MM.1S (cell line): ENCODE data around the gene SETD3.

Experiments used
- DNase-seq: peaks from one replicate; pipeline ENCODE4 v3.0.0-alpha.2; 2015
- H2AFZ ChIP-seq: fragments of 300-600 bp; sonication (generic); 2 replicates; pipeline ENCODE4 v1.6.0; 2016; ENCODE audit warnings: antibody characterized with exemption, low read length
- H3F3A ChIP-seq: fragments of 300-600 bp; sonication (generic); 2 replicates; pipeline ENCODE4 v1.6.1; 2016; ENCODE audit warnings: mild to moderate bottlenecking, antibody characterized with exemption, low read length, moderate library complexity, mixed read lengths; ENCODE audit not compliant: insufficient read depth
- H3K27ac ChIP-seq: fragments of 300-600 bp; sonication (generic); 2 replicates; pipeline ENCODE4 v1.5.1; 2016; ENCODE audit warnings: mild to moderate bottlenecking, low read length
- H3K27me3 ChIP-seq: fragments of 300-600 bp; sonication (generic); replicated peaks from 2 replicates; pipeline ENCODE4 v1.6.0; 2016; ENCODE audit warnings: low read length; ENCODE audit not compliant: insufficient read depth
- H3K36me3 ChIP-seq: fragments of 300-600 bp; sonication (generic); replicated peaks from 2 replicates; pipeline ENCODE4 v1.6.1; 2016; ENCODE audit warnings: mild to moderate bottlenecking, low read length, mixed read lengths; ENCODE audit not compliant: insufficient read depth
- H3K4me1 ChIP-seq: fragments of 300-600 bp; sonication (generic); 2 replicates; pipeline ENCODE4 v1.6.1; 2016; ENCODE audit warnings: low read length, mixed read lengths
- H3K4me2 ChIP-seq: fragments of 300-600 bp; sonication (generic); 2 replicates; pipeline ENCODE4 v1.6.0; 2016; ENCODE audit warnings: low read depth, low read length
- H3K4me3 ChIP-seq: fragments of 300-600 bp; sonication (generic); 2 replicates; pipeline ENCODE4 v1.5.1; 2016; ENCODE audit warnings: low read length, mixed read lengths
- H3K79me2 ChIP-seq: fragments of 300-600 bp; sonication (generic); 2 replicates; pipeline ENCODE4 v1.6.1; 2016; ENCODE audit warnings: mixed run types, low read length, mixed read lengths
- H3K9ac ChIP-seq: fragments of 300-600 bp; sonication (generic); 2 replicates; pipeline ENCODE4 v1.6.1; 2016; ENCODE audit warnings: low read length, mixed read lengths
- H3K9me2 ChIP-seq: fragments of 300-600 bp; sonication (generic); replicated peaks from 2 replicates; pipeline ENCODE4 v1.6.1; 2016; ENCODE audit warnings: mild to moderate bottlenecking, low read length, mixed read lengths; ENCODE audit not compliant: insufficient read depth
- H3K9me3 ChIP-seq: fragments of 300-600 bp; sonication (generic); replicated peaks from 2 replicates; pipeline ENCODE4 v1.6.1; 2016; ENCODE audit warnings: mild to moderate bottlenecking, low read length, mixed read lengths; ENCODE audit not compliant: insufficient read depth
- H4K20me1 ChIP-seq: fragments of 300-600 bp; sonication (generic); 2 replicates; pipeline ENCODE4 v1.6.1; 2016; ENCODE audit warnings: mild to moderate bottlenecking, low read length, moderate library complexity, mixed read lengths; ENCODE audit not compliant: insufficient read depth
- EZH2 ChIP-seq: fragments of 300-600 bp; sonication (generic); optimal IDR thresholded peaks from 2 replicates; pipeline ENCODE3; 2017; ENCODE audit warnings: low read depth, mild to moderate bottlenecking, antibody characterized with exemption, low read length, mixed read lengths
- EZH2phosphoT487 ChIP-seq: fragments of 300-600 bp; sonication (generic); IDR thresholded peaks from 2 replicates; pipeline ENCODE4 v1.6.1; 2018; ENCODE audit warnings: antibody characterized with exemption, low read length
- TF ChIP-seq, protein P1 (sequence below): fragments of 300-600 bp; sonication (generic); IDR thresholded peaks from 2 replicates; pipeline ENCODE4 v1.5.1; 2016; ENCODE audit warnings: antibody characterized with exemption, low read length, mixed read lengths

SETD3 gene

DNA sequence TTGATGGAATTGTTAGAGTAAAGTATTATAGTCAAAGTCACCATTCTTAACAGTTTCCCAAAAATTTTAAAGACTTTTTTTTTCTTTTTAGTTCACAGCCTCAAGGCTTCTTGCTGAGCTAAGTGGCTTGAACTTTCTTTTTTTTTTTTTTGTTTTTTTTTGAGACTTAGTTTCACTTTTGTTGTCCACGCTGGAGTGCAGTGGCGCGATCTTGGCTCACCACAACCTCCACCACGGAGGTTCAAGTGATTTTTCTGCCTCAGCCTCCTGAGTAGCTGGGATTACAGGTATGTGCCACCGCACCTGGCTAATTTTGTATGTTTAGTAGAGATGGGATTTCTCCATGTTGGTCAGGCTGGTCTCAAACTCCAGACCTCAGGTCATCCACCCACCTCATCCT is 92.8 kb downstream of the SETD3 start:
- Histone ChIP-seq H3K4me1 (no peaks in the 10 kb centered on the region), H3K27ac (no peak overlapping the region), H3K79me2 (no peaks in the 10 kb centered on the region), H3K9me2 (no peaks in the 10 kb centered on the region), H2AFZ (no peak overlapping the region), H3K27me3 (no peaks in the 10 kb centered on the region), H4K20me1 (no peaks in the 10 kb centered on the region), H3K4me2 (no peak overlapping the region), H3K36me3 (no peaks in the 10 kb centered on the region), H3K9me3 (no peaks in the 10 kb centered on the region), H3F3A (no peaks in the 10 kb centered on the region), H3K9ac (no peak overlapping the region), H3K4me3 (no peak overlapping the region)
- peak; percentile 23 for DNase-seq
- TF ChIP-seq, protein P1, sequence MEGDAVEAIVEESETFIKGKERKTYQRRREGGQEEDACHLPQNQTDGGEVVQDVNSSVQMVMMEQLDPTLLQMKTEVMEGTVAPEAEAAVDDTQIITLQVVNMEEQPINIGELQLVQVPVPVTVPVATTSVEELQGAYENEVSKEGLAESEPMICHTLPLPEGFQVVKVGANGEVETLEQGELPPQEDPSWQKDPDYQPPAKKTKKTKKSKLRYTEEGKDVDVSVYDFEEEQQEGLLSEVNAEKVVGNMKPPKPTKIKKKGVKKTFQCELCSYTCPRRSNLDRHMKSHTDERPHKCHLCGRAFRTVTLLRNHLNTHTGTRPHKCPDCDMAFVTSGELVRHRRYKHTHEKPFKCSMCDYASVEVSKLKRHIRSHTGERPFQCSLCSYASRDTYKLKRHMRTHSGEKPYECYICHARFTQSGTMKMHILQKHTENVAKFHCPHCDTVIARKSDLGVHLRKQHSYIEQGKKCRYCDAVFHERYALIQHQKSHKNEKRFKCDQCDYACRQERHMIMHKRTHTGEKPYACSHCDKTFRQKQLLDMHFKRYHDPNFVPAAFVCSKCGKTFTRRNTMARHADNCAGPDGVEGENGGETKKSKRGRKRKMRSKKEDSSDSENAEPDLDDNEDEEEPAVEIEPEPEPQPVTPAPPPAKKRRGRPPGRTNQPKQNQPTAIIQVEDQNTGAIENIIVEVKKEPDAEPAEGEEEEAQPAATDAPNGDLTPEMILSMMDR = no peak
- TF ChIP-seq EZH2phosphoT487 (no peak), EZH2 (no peak)

DNA sequence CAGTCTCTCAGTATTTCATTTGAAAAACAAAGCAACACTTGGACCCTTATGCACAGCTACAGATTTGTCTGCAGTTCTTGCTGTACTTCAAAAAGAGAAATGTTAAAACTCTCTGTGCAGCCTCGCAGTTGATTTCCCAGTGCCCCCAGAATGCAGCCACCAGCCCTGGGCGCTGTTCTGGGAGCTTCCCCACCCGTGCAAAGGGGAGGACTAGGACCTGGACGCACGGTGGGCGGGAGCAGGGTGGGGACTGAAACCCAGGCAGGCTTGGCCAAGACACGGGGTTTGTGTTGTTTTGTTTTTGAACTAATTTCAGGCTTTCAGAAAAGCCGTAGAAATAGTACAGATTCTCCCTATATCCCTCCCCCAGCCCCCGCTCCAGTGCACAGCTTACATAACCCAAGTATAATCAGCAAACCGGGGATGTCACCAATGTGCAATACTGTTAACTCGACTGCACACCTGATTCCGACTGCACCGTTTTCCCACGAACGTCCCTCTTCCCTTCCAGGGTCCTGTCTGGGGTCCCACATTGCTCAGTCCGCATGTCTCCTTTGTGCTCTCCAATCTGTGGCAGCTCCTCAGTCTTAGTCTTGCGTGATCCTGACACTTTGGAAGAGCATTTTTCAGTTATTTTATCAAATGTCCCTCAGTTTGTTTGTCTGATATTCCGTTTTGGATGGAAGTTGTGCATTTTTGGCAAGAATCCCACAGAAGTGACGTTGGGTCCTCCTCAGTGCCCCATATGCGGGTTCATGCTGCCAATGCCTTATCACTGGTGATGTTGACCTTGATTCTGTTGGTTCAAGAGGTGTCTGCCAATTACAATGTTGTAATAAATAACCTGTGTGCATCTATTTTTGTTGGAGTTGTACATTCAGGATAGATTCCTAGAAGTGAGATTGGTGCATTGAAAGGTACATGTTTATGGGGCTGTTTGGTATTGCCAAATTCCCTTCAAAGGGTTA is 95.9 kb downstream of the SETD3 start:
- Histone ChIP-seq H3F3A (no peaks in the 10 kb centered on the region), H3K9me2 (no peaks in the 10 kb centered on the region), H4K20me1 (no peaks in the 10 kb centered on the region), H3K4me3 (no peak overlapping the region), H3K4me1 (no peaks in the 10 kb centered on the region), H3K9ac (no peak overlapping the region), H3K9me3 (no peaks in the 10 kb centered on the region), H3K27ac (no peak overlapping the region), H3K27me3 (no peaks in the 10 kb centered on the region), H3K79me2 (no peaks in the 10 kb centered on the region), H3K36me3 (no peaks in the 10 kb centered on the region), H3K4me2 (no peak overlapping the region), H2AFZ (no peak overlapping the region)
- no peak for DNase-seq
- TF ChIP-seq, protein P1 = no peak
- TF ChIP-seq EZH2 = no peak
- no peak for TF ChIP-seq EZH2phosphoT487

DNA sequence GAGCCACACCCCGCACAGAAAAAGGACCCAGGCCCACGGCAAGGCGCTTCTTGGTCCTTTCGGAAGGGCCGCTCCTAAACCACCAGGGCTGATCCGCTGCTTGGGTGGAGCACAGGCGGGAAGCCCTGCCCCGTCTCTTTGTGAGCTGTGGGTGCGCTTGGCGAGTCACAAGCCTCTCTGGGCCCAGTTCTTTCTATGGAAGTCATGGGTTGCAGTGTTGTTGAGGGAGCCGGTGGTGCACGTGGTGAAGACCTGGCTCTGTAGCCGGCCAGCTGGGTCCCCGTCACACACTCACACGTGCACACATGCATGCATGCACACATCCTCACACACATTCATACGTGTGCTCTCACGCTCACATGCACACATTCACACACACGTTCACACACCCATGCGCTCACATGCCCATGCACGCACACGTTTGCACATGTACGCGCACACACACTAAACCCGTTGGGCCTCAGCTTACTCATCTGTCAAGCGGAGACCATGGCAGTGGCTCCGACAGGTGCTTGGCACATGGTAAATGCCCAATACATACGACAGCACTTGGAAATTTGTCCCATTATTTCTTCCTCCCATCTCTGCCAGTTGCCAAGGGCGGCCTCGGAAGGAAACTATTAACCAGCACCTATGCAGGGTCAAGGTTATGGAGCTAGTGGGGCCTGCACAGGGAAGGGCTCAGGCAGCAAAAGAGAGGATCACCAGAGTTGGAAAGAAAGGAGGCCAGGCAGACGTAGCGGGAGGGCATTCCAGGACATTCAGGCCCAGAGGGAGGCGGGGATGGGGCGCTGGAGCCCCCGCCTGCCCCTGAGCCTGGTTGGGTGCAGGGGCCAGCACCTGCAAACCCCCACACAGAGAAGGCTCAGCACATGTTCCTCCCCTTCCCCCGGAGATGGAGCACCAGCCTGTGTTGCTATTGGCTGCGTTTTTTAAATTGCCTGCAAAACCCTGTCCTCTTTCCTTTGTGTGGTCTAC is 96.9 kb downstream of the SETD3 start:
- H4K20me1 ChIP-seq = no peaks in the 10 kb centered on the region
- no peak for DNase-seq
- no peak overlapping the region for H3K9ac ChIP-seq
- H3K4me2 ChIP-seq = no peak overlapping the region
- H3F3A ChIP-seq = no peaks in the 10 kb centered on the region
- no peaks in the 10 kb centered on the region for H3K9me3 ChIP-seq
- no peaks in the 10 kb centered on the region for H3K27me3 ChIP-seq
- no peak overlapping the region for H3K27ac ChIP-seq
- TF ChIP-seq EZH2phosphoT487 (no peak), EZH2 (no peak)
- TF ChIP-seq, protein P1 = no peak
- no peaks in the 10 kb centered on the region for H3K4me1 ChIP-seq
- no peaks in the 10 kb centered on the region for H3K36me3 ChIP-seq
- H3K4me3 ChIP-seq = no peak overlapping the region
- H2AFZ ChIP-seq = no peak overlapping the region
- no peaks in the 10 kb centered on the region for H3K9me2 ChIP-seq
- no peaks in the 10 kb centered on the region for H3K79me2 ChIP-seq
